Fibroblast of the aortic adventitia (primary cell): ENCODE results near the gene ADGRG6. TPM values are rescaled to one million over a fixed set of nuclear protein-coding genes. Genes with fewer than 3 reads are reported as not detected.
"Not testable (repeated sequence)": the region's sequence is repeated elsewhere in the genome, so short reads cannot be mapped to it uniquely, and the experiment has no call there.

Experiments used
- DNase-seq: peaks from one replicate; pipeline ENCODE4 v3.0.0-alpha.2; 2010; ENCODE audit warnings: low read depth
- H3K4me3 ChIP-seq: 2 replicates; pipeline ENCODE4 v1.5.1; 2011; ENCODE audit warnings: low read depth, mild to moderate bottlenecking, control low read depth, low read length, moderate library complexity
- total RNA-seq: library from RNA; depleted of rRNA; stranded (reverse); fragments of >200 nt; gene quantifications from 2 replicates; pipeline ENCODE4 v1.2.3, GENCODE V29; 2012; ENCODE audit warnings: low replicate concordance
- TF ChIP-seq, protein P1 (sequence below): IDR thresholded peaks from 2 replicates; pipeline ENCODE4 v1.5.1; 2011; ENCODE audit warnings: mild to moderate bottlenecking, low read length, control low read depth, inconsistent platforms; ENCODE audit not compliant: insufficient read depth

Gene ADGRG6
- total RNA-seq, 1 donor: 1.7 TPM

DNA sequence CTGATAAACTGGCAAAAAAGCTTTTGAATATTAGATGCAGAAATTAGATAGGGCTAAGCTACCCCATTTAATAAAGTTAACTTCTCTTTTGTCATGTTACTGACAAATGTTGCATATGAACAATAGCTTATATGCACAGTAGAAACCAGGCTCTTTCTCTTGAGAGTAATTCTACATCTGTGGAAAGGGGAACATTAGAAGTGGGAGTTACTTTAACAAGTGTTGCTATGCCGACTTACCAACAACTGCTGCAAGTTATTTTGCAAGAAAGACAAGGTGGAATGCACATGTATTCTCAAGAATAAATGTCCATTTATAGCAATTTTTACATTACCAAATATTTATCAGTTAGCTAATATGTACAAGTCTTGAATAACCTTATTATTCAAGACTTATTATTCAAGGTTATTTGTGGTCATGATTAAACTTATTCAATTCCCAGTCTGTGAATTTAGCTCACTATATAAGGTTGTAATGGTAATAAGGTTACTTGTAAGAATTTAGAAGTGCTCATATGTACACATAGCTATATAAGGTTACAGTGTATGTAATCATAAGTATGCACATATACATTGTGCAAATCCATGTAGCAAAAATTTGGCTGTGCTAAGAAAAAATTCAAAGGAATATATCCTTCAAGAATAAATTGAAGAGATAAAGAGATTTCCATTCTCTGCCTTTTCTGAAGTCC is 38.3 kb downstream of the ADGRG6 start:
- no peak for DNase-seq
- TF ChIP-seq, protein P1, sequence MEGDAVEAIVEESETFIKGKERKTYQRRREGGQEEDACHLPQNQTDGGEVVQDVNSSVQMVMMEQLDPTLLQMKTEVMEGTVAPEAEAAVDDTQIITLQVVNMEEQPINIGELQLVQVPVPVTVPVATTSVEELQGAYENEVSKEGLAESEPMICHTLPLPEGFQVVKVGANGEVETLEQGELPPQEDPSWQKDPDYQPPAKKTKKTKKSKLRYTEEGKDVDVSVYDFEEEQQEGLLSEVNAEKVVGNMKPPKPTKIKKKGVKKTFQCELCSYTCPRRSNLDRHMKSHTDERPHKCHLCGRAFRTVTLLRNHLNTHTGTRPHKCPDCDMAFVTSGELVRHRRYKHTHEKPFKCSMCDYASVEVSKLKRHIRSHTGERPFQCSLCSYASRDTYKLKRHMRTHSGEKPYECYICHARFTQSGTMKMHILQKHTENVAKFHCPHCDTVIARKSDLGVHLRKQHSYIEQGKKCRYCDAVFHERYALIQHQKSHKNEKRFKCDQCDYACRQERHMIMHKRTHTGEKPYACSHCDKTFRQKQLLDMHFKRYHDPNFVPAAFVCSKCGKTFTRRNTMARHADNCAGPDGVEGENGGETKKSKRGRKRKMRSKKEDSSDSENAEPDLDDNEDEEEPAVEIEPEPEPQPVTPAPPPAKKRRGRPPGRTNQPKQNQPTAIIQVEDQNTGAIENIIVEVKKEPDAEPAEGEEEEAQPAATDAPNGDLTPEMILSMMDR: no peak

DNA sequence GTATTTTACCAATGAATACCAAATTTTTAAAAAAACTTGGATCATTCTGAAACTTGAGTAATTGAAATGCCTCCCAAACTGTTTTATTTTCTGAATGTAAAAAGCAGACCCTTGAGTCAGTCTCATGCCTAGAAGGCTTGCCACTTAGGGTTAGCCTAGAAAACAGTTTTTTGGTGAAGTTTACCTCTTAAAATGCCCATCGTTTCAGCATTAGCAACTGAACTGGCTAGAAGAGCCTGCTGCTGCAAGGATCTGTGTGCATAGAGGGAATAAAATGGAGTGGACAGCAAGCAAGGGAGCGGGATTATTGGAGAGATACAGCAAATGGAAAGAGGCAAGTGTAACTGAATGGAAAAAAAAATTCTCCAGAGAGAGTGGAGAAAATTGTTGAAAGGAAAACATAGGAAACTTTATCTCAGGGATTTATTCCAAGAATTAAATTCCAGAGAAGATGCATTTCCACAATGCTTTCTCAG is 40.1 kb downstream of the ADGRG6 start:
- H3K4me3 ChIP-seq: no peak overlapping the region
- DNase-seq: no peak
- TF ChIP-seq, protein P1: no peak

More for the DNA sequence above, 38.3 kb downstream of the ADGRG6 start:
- H3K4me3 ChIP-seq: no peak overlapping the region

DNA sequence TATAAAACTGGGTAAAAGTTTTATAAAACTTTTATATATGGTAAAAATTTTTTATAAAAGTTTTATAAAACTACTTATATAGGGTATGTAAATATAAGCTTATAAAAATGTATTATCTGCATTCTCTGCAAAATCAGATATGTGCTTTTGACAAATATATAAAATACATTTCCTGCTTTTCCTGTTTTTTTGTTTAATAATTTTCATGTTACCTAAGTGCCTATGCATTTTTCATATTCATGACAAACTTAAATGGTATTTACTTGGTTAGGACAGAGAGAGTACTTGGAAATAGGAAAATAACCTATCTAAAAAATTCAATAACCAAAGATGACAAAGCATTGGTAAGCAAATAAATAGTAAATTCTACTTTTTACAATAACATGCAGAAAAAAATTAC is 41.2 kb downstream of the ADGRG6 start:
- no peak overlapping the region for H3K4me3 ChIP-seq
- DNase-seq: no peak
- TF ChIP-seq, protein P1: no peak

DNA sequence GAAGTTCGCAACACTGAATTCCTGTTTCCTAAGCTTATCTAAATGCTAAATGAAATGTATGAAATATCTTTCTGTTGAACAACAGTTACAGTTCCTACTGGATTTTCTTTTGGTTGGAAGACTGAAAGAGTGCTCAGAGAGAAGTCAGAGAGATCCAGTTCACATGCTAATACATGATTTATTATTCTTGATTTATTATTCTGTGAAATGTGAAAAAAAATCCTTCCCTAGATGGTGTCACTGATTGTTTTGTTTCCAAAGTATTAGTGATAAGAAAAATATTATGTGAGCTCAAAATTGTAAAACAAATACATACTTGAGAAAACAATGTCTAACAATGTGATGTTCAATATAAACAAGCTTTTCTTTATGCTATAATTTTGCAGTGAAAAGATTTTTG is 42.1 kb downstream of the ADGRG6 start:
- TF ChIP-seq, protein P1: no peak
- no peak overlapping the region for H3K4me3 ChIP-seq
- DNase-seq: no peak

DNA sequence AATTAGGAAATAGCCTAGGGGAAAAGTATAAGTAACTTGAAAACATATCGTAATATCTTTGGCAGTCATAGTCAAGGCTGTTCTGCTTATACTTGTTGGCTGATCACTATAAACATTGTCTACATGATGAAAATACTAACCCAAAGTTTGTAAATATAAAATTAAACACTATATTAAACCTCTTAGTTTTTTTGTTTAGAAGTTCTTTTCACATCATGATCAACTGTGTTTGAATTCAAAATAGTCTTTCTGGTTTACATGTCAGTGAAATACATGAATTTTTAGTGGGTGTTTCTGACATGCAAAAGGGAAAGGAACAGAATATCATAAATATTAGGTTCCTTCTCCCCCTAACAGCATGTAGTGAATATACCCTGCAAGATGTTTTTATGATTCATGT is 43.5 kb downstream of the ADGRG6 start:
- DNase-seq: no peak
- no peak overlapping the region for H3K4me3 ChIP-seq
- TF ChIP-seq, protein P1: no peak

DNA sequence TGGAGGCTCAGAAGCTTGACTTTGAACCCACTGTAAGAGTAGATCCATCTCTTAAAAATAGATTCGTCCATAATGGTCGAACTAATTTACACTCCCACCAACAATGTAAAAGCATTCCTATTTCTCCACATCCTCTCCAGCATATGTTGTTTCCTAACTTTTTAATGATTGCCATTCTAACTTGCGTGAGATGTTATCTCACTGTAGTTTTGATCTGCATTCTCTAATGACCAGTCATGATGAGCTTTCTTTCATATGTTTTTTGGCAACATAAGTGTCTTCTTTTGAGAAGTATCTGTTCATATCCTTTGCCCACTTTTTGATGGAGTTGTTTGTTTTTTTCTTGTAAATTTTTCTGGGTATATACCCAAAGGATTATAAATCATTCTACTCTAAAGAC is 44.4 kb downstream of the ADGRG6 start:
- not testable (repeated sequence) for H3K4me3 ChIP-seq, DNase-seq

DNA sequence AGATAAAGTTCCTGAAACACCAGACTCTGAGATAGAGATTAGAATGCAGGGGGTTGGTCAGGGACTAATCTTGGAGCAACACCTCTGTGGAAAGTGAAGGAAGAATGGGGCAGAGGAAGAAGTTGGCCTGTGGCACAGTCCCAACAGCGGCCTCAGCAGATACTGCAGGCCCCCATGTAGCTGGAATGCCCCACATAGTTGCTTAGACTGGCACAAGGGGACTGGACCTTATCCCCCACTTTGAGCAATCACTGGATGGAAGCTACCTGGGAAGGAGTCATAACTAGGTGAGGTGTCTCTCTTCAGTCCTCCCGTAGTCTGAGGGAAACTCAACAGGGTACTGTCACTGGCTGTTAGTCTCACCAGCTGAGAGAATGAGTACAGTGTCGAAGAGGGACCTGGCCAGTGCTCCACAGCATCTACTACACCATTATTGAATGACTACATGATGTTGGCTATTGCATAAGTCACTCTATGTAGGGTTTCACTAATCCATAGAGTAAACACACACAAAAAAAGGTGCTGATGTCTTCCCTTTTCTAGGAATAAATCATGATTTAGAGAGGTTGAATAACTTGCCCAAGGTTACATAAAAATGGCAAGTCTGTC is 47.5 kb downstream of the ADGRG6 start:
- TF ChIP-seq, protein P1: no peak
- no peak overlapping the region for H3K4me3 ChIP-seq
- DNase-seq: no peak
